Measurements from ENCODE around the gene EOLA1. TPM values are rescaled to one million over a fixed set of nuclear protein-coding genes. Genes with fewer than 3 reads are reported as not detected.
"Not testable (repeated sequence)": the region's sequence is repeated elsewhere in the genome, so short reads cannot be mapped to it uniquely, and the experiment has no call there.

The EOLA1 gene
- total RNA-seq, 1 donor from 2014 or later, result 15.8 TPM

DNA sequence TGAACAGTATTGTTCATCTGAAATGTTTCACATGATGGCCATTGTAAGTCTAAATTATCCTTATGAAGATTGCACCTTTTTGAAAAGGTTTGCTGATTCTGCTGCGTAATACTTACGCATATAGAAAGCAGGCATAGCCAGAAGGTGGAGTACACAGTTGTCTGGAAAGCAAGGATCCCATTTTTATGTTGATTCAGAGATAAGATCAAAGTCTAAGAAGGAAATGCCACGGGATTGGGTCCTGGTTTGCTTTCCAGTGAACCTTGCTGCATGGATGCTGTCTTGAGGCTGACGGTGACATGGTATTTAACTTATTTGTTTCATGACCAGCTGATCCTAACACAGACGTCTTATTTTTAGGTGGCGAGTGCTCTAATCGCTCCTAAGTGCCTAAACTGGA, 31.0 kb downstream of the EOLA1 start:
- DNase-seq (no peak), ATAC-seq (no peak)
- TF ChIP-seq, protein P1, sequence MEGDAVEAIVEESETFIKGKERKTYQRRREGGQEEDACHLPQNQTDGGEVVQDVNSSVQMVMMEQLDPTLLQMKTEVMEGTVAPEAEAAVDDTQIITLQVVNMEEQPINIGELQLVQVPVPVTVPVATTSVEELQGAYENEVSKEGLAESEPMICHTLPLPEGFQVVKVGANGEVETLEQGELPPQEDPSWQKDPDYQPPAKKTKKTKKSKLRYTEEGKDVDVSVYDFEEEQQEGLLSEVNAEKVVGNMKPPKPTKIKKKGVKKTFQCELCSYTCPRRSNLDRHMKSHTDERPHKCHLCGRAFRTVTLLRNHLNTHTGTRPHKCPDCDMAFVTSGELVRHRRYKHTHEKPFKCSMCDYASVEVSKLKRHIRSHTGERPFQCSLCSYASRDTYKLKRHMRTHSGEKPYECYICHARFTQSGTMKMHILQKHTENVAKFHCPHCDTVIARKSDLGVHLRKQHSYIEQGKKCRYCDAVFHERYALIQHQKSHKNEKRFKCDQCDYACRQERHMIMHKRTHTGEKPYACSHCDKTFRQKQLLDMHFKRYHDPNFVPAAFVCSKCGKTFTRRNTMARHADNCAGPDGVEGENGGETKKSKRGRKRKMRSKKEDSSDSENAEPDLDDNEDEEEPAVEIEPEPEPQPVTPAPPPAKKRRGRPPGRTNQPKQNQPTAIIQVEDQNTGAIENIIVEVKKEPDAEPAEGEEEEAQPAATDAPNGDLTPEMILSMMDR (IDR thresholded peaks at IDR 0.05), result no peak
- no peak overlapping the region for H3K27ac ChIP-seq
- no peaks in the 10 kb centered on the region for H3K27me3 ChIP-seq
- H3K4me1 ChIP-seq, result no peaks in the 10 kb centered on the region
- H3K36me3 ChIP-seq, result no peaks in the 10 kb centered on the region
- H3K9me3 ChIP-seq, result no peaks in the 10 kb centered on the region
- intact Hi-C loops (cut with DNase I), result no loop called here
- no peak overlapping the region for H3K4me3 ChIP-seq

DNA sequence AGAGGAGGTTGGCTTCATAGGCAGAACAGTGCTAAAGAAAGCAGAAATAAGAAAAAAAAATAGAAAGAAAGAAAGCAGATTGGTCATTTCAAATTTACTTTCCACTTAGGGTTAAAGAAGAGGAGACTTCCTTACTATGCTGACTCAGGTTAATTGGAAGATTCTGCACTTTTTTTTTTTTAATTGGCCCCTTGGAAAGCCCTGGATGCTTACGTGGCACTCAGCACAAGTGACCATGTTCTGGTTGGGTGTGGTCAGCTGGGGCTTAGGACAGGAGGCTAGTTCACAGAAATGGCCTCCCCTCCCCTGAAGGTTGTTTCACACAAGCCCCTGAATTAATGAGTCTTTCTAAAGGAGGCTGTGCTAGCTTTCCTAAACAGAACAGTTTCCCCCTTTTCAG, 31.9 kb downstream of the EOLA1 start:
- intact Hi-C loops (cut with DNase I), result no loop called here
- no peak overlapping the region for H3K27ac ChIP-seq
- H3K9me3 ChIP-seq, result no peaks in the 10 kb centered on the region
- no peak for ATAC-seq
- no peaks in the 10 kb centered on the region for H3K27me3 ChIP-seq
- H3K36me3 ChIP-seq, result no peaks in the 10 kb centered on the region
- DNase-seq, result no peak
- TF ChIP-seq, protein P1 (IDR thresholded peaks at IDR 0.05), result no peak
- H3K4me3 ChIP-seq, result no peak overlapping the region
- no peaks in the 10 kb centered on the region for H3K4me1 ChIP-seq

DNA sequence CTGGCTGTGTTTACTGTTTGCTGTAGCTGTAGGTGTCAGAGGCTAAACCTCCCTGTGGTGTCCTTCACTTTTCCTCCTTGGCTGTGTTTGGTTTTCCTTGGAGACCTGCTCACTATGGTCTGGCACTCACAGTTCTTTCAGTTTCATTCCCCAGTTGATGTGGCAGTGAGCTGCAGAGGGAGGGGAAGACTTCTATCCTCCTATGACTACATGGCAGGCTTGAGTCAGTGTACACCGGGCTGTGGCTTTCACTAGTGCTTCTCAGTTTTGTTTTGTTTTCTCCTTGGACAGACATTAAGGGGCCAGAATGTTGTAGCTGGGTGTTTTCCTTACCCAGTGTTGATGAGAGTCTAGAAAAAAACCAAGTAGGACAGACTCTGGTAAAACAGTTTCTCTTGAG, 32.6 kb downstream of the EOLA1 start:
- H3K9me3 ChIP-seq; H3K4me3 ChIP-seq; DNase-seq; H3K36me3 ChIP-seq; intact Hi-C loops (cut with DNase I); H3K4me1 ChIP-seq; H3K27ac ChIP-seq; H3K27me3 ChIP-seq; ATAC-seq: not testable (repeated sequence)

DNA sequence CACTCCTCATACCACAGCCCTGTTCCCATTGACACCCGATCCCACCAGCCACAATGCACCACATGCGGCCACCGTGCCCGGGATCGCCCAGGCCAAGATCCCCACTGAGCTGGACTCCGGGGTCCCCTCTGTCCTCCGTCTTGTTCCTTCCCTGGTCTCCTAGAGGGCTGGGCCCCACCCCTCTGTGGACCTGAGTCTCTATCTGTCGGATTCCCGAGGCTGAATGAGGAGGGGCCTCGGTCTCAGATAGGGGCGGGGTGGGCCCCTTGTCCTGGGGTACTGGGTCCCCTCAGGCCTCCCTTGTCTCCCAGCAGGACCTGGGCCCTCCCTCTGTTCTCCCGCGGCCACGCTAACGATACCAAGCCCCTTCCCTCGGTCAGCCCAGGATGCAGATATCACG, 44.8 kb downstream of the EOLA1 start:
- intact Hi-C loops (cut with DNase I); DNase-seq; H3K9me3 ChIP-seq: not testable (repeated sequence)

DNA sequence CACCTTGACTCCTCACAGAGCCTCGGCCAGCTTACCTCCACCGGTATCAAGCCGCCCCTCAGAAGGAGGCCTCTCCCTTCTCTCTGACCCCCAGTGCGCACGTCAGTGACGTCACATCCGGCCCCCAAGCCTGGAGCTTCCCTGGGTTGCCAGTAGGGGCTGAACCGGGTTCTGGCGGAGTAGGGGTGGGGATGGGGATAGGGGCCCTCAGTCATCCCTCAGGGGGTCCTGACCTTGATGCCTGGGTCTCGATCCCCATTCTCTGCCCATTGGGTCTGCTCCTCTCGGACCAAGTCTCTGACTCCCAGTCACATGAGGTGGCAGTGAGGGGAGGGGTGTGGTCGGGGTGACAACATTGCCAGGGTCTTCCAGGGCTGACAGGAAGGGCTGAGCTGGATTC, 46.5 kb downstream of the EOLA1 start, which contains the start of gene MAGEA9B:
TSS of gene MAGEA9B (minus strand) at position 101 of the 400 bp plus-strand sequence. CDS start 4,280 bp downstream, outside the sequence.
- ATAC-seq; DNase-seq; H3K4me1 ChIP-seq; H3K9me3 ChIP-seq; H3K36me3 ChIP-seq; intact Hi-C loops (cut with DNase I); H3K4me3 ChIP-seq; H3K27ac ChIP-seq; H3K27me3 ChIP-seq: not testable (repeated sequence)

More for the DNA sequence above, 44.8 kb downstream of the EOLA1 start:
- H3K27me3 ChIP-seq, H3K36me3 ChIP-seq, H3K27ac ChIP-seq, H3K4me1 ChIP-seq, H3K4me3 ChIP-seq, ATAC-seq: not testable (repeated sequence)

DNA sequence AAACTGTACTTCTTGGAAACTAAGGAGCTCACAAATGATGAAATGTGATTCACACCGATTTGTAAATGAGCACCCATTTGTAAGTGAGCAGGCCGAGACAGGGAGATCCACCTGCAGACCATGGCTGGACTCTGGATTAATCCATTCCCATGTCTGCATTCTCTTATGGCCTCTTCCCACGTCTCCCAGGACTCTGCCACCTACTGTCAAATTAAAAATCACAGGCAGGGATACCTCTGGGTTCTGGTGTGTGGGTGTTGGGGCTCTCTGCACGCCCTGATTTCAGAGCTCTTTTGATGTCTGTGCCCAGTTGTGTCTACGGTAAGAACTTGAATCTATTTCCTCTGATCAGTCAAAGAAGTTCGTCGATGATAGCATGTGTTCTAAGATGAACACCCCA, 50.2 kb downstream of the EOLA1 start:
- H3K4me1 ChIP-seq; H3K36me3 ChIP-seq; H3K4me3 ChIP-seq; intact Hi-C loops (cut with DNase I); ATAC-seq; DNase-seq; H3K9me3 ChIP-seq; H3K27ac ChIP-seq; H3K27me3 ChIP-seq: not testable (repeated sequence)

DNA sequence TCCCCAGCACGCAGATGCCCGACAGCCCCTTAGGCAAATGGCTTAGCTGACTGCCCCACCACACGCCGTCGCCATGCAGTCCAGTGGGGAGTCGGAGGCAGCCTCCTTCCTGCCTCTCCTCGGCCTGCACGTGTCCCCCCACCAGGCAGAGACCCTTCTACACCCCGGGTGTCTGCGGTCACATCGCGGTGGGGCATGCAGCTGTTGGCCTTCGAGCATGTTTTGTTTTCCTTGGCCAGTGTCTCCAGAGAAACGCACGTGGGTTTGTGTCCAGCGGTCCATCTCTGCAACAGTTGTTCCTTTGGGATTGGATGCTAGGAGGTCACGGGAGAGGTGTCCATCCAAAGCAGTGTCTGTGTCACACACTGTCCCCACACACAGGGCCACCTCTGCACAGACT, 54.4 kb downstream of the EOLA1 start, which contains the start of gene HSFX2:
TSS of gene HSFX2 (minus strand) at position 101 of the 400 bp plus-strand sequence. CDS start 614 bp downstream, outside the sequence.
- H3K27ac ChIP-seq; H3K9me3 ChIP-seq; DNase-seq; intact Hi-C loops (cut with DNase I); H3K4me1 ChIP-seq; ATAC-seq; H3K27me3 ChIP-seq; H3K4me3 ChIP-seq; H3K36me3 ChIP-seq: not testable (repeated sequence)

DNA sequence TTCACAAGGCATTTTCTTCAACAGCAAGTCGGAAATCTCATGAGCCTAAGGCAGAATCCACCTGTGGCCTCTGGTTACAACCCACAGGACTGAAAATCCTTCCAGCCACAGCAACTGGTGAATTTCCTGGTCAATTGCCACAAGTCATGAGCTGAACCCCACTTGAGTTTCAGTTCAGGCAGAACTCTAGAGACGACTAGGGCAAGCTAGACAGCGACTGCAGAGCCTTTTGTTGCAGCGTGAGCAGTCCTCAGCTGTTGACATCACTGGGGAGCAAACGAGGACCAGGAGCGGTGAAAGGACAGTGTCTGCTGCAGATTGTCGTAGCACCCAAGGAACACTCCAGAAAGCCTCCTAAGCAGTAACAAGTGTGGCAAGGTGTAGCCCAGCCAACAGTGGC, 55.1 kb downstream of the EOLA1 start:
- DNase-seq; H3K36me3 ChIP-seq; H3K9me3 ChIP-seq; ATAC-seq; H3K4me3 ChIP-seq; H3K27ac ChIP-seq; H3K27me3 ChIP-seq; intact Hi-C loops (cut with DNase I); H3K4me1 ChIP-seq: not testable (repeated sequence)

Other genes starting within 250 kb of the EOLA1 start
- gene IDS, start 35.7 kb upstream of the EOLA1 start, total RNA-seq, result 113 TPM
- gene HSFX3, start 8.9 kb downstream of the EOLA1 start, total RNA-seq, result not detected
- gene MAGEA9B, start 46.4 kb downstream of the EOLA1 start, total RNA-seq, result not detected
- not detected for gene HSFX2, start 54.3 kb downstream of the EOLA1 start, total RNA-seq
- gene TMEM185A, start 90.8 kb downstream of the EOLA1 start, total RNA-seq, result 19.9 TPM
- not detected for gene MAGEA11, start 171.0 kb downstream of the EOLA1 start, total RNA-seq
- gene HSFX1, start 233.1 kb downstream of the EOLA1 start, total RNA-seq, result 1.4 TPM
- gene MAGEA9, start 240.9 kb downstream of the EOLA1 start, total RNA-seq, result not detected